ENCODE results near the gene GPR27. TPM values are rescaled to one million over a fixed set of nuclear protein-coding genes. Genes with fewer than 3 reads are reported as not detected.

Gene GPR27
- 5.1 TPM for total RNA-seq

GRCh38 chr3:71753701-71754609 lies at the start of gene GPR27:
TSS of gene GPR27 (plus strand) at chr3:71753855. CDS start at chr3:71754050, 195 bp downstream.
- Histone ChIP-seq H3K9me3 (ENCODE audit: low read depth, low read length) (no peaks in the 10 kb centered on the region), H3K4me1 (ENCODE audit: insufficient read depth, low read length) (peaks cover 25% of the 10 kb centered on the region), H3K4me3 (ENCODE audit: low read length) (peak within 1 kb of the TSS; percentile 45), H3K27me3 (ENCODE audit: insufficient read depth, low read length) (peaks cover 9% of the 10 kb centered on the region)

GRCh38 chr3:71704915-71705314 lies 48.7 kb upstream of the GPR27 start:
- H3K27me3 ChIP-seq (ENCODE audit: insufficient read depth, low read length): no peaks in the 10 kb centered on the region
- no peaks in the 10 kb centered on the region for H3K9me3 ChIP-seq (ENCODE audit: low read depth, low read length)
- peaks cover 79% of the 10 kb centered on the region for H3K4me1 ChIP-seq (ENCODE audit: insufficient read depth, low read length)
- no peak overlapping the region for H3K4me3 ChIP-seq (ENCODE audit: low read length)

- Histone ChIP-seq H3K27me3 (ENCODE audit: insufficient read depth, low read length) (no peaks in the 10 kb centered on the region), H3K9me3 (ENCODE audit: low read depth, low read length) (no peaks in the 10 kb centered on the region), H3K4me1 (ENCODE audit: insufficient read depth, low read length) (peaks cover 78% of the 10 kb centered on the region), H3K4me3 (ENCODE audit: low read length) (no peak overlapping the region)
Observed at GRCh38 chr3:71705681-71706080, 48.0 kb upstream of the GPR27 start.

- Histone ChIP-seq H3K27me3 (ENCODE audit: insufficient read depth, low read length) (no peaks in the 10 kb centered on the region), H3K9me3 (ENCODE audit: low read depth, low read length) (no peaks in the 10 kb centered on the region), H3K4me3 (ENCODE audit: low read length) (no peak overlapping the region), H3K4me1 (ENCODE audit: insufficient read depth, low read length) (peaks cover 73% of the 10 kb centered on the region)
Observed at GRCh38 chr3:71707595-71707994, 46.1 kb upstream of the GPR27 start.

- H3K4me1 ChIP-seq (ENCODE audit: insufficient read depth, low read length): peaks cover 70% of the 10 kb centered on the region
Observed at GRCh38 chr3:71708476-71709105, 45.1 kb upstream of the GPR27 start.

GRCh38 chr3:71709908-71710511 lies 43.6 kb upstream of the GPR27 start:
- H3K27me3 ChIP-seq (ENCODE audit: insufficient read depth, low read length): no peaks in the 10 kb centered on the region
- H3K9me3 ChIP-seq (ENCODE audit: low read depth, low read length): no peaks in the 10 kb centered on the region
- H3K4me3 ChIP-seq (ENCODE audit: low read length): no peak overlapping the region
- peaks cover 57% of the 10 kb centered on the region for H3K4me1 ChIP-seq (ENCODE audit: insufficient read depth, low read length)

More at GRCh38 chr3:71708476-71709105, 45.1 kb upstream of the GPR27 start:
- H3K27me3 ChIP-seq (ENCODE audit: insufficient read depth, low read length): no peaks in the 10 kb centered on the region
- H3K9me3 ChIP-seq (ENCODE audit: low read depth, low read length): no peaks in the 10 kb centered on the region
- H3K4me3 ChIP-seq (ENCODE audit: low read length): no peak overlapping the region

- Histone ChIP-seq H3K4me1 (ENCODE audit: insufficient read depth, low read length) (peaks cover 53% of the 10 kb centered on the region), H3K4me3 (ENCODE audit: low read length) (no peak overlapping the region), H3K9me3 (ENCODE audit: low read depth, low read length) (no peaks in the 10 kb centered on the region), H3K27me3 (ENCODE audit: insufficient read depth, low read length) (no peaks in the 10 kb centered on the region)
Observed at GRCh38 chr3:71710906-71711494, 42.7 kb upstream of the GPR27 start.

- no peaks in the 10 kb centered on the region for H3K27me3 ChIP-seq (ENCODE audit: insufficient read depth, low read length)
- peaks cover 63% of the 10 kb centered on the region for H3K4me1 ChIP-seq (ENCODE audit: insufficient read depth, low read length)
- no peak overlapping the region for H3K4me3 ChIP-seq (ENCODE audit: low read length)
- no peaks in the 10 kb centered on the region for H3K9me3 ChIP-seq (ENCODE audit: low read depth, low read length)
Observed at GRCh38 chr3:71713041-71713440, 40.6 kb upstream of the GPR27 start.

GRCh38 chr3:71714595-71714994 lies 39.1 kb upstream of the GPR27 start:
- Histone ChIP-seq H3K9me3 (ENCODE audit: low read depth, low read length) (no peaks in the 10 kb centered on the region), H3K27me3 (ENCODE audit: insufficient read depth, low read length) (no peaks in the 10 kb centered on the region), H3K4me1 (ENCODE audit: insufficient read depth, low read length) (peaks cover 63% of the 10 kb centered on the region)

GRCh38 chr3:71718072-71718471 lies 35.6 kb upstream of the GPR27 start:
- H3K4me1 ChIP-seq (ENCODE audit: insufficient read depth, low read length): peaks cover 72% of the 10 kb centered on the region
- no peak overlapping the region for H3K4me3 ChIP-seq (ENCODE audit: low read length)
- no peaks in the 10 kb centered on the region for H3K9me3 ChIP-seq (ENCODE audit: low read depth, low read length)
- no peaks in the 10 kb centered on the region for H3K27me3 ChIP-seq (ENCODE audit: insufficient read depth, low read length)

More at GRCh38 chr3:71714595-71714994, 39.1 kb upstream of the GPR27 start:
- no peak overlapping the region for H3K4me3 ChIP-seq (ENCODE audit: low read length)

- peaks cover 81% of the 10 kb centered on the region for H3K4me1 ChIP-seq (ENCODE audit: insufficient read depth, low read length)
- no peak overlapping the region for H3K4me3 ChIP-seq (ENCODE audit: low read length)
- H3K9me3 ChIP-seq (ENCODE audit: low read depth, low read length): no peaks in the 10 kb centered on the region
- H3K27me3 ChIP-seq (ENCODE audit: insufficient read depth, low read length): no peaks in the 10 kb centered on the region
Observed at GRCh38 chr3:71721002-71721401, 32.7 kb upstream of the GPR27 start.

- peaks cover 83% of the 10 kb centered on the region for H3K4me1 ChIP-seq (ENCODE audit: insufficient read depth, low read length)
- H3K9me3 ChIP-seq (ENCODE audit: low read depth, low read length): no peaks in the 10 kb centered on the region
- no peak overlapping the region for H3K4me3 ChIP-seq (ENCODE audit: low read length)
- no peaks in the 10 kb centered on the region for H3K27me3 ChIP-seq (ENCODE audit: insufficient read depth, low read length)
Observed at GRCh38 chr3:71721651-71722157, 32.0 kb upstream of the GPR27 start.

- no peak overlapping the region for H3K4me3 ChIP-seq (ENCODE audit: low read length)
- H3K9me3 ChIP-seq (ENCODE audit: low read depth, low read length): no peaks in the 10 kb centered on the region
- no peaks in the 10 kb centered on the region for H3K27me3 ChIP-seq (ENCODE audit: insufficient read depth, low read length)
- peaks cover 77% of the 10 kb centered on the region for H3K4me1 ChIP-seq (ENCODE audit: insufficient read depth, low read length)
Observed at GRCh38 chr3:71722693-71723092, 31.0 kb upstream of the GPR27 start.

- Histone ChIP-seq H3K4me1 (ENCODE audit: insufficient read depth, low read length) (peaks cover 76% of the 10 kb centered on the region), H3K27me3 (ENCODE audit: insufficient read depth, low read length) (no peaks in the 10 kb centered on the region), H3K4me3 (ENCODE audit: low read length) (peak overlapping the region; percentile 66)
Observed at GRCh38 chr3:71723452-71724170, 30.0 kb upstream of the GPR27 start.

More at GRCh38 chr3:71723452-71724170, 30.0 kb upstream of the GPR27 start:
- H3K9me3 ChIP-seq (ENCODE audit: low read depth, low read length): no peaks in the 10 kb centered on the region

All from mononuclear cell (primary cell).